AG09319 (cell line): ENCODE measurements around the gene SLC35A4.
A peak's percentile ranks its signal among the peaks of the same experiment; 100 is the strongest.
"Not testable (repeated sequence)": the region's sequence is repeated elsewhere in the genome, so short reads cannot be mapped to it uniquely, and the experiment has no call there.

Source experiments
- DNase-seq: peaks from one replicate; pipeline ENCODE4 v3.0.0-alpha.2; 2010; ENCODE audit warnings: low read depth; ENCODE audit errors: extremely low read depth
- CTCF ChIP-seq: IDR thresholded peaks from 2 replicates; pipeline ENCODE4 v1.5.1; 2011; ENCODE audit warnings: low read depth, mild to moderate bottlenecking, inconsistent platforms, low read length, moderate library complexity

Gene SLC35A4

GRCh38 chr5:140574165-140574564, 9.5 kb downstream of the SLC35A4 start:
- no peak for TF ChIP-seq CTCF

GRCh38 chr5:140575309-140575708, 10.7 kb downstream of the SLC35A4 start:
- TF ChIP-seq CTCF = peak; percentile 30
- no peak for DNase-seq

More at GRCh38 chr5:140574165-140574564, 9.5 kb downstream of the SLC35A4 start:
- no peak for DNase-seq

GRCh38 chr5:140576776-140577201, 12.2 kb downstream of the SLC35A4 start:
- TF ChIP-seq CTCF = no peak
- DNase-seq = no peak

- DNase-seq = not testable (repeated sequence)
Measured at GRCh38 chr5:140579188-140579747, 14.6 kb downstream of the SLC35A4 start.

- no peak for DNase-seq
- no peak for TF ChIP-seq CTCF
Measured at GRCh38 chr5:140587495-140587894, 22.9 kb downstream of the SLC35A4 start.

- no peak for DNase-seq
- no peak for TF ChIP-seq CTCF
Measured at GRCh38 chr5:140588311-140589070, 23.9 kb downstream of the SLC35A4 start.

- TF ChIP-seq CTCF = no peak
- DNase-seq = no peak
Measured at GRCh38 chr5:140590861-140591260, 26.2 kb downstream of the SLC35A4 start.
